GM23248 (cell line): Measurements from ENCODE around the gene ARRDC5. TPM values are rescaled to one million over a fixed set of nuclear protein-coding genes. Genes with fewer than 3 reads are reported as not detected.

Source experiments
- DNase-seq: peaks from one replicate; pipeline ENCODE4 v3.0.0-alpha.2; 2015
- H2AFZ ChIP-seq: fragments of 200-600 bp; sonication (generic); 2 replicates; pipeline ENCODE4 v1.6.1; 2016; ENCODE audit warnings: antibody characterized with exemption
- H3F3A ChIP-seq: fragments of 200-600 bp; sonication (generic); 2 replicates; pipeline ENCODE4 v1.6.1; 2016; ENCODE audit warnings: mild to moderate bottlenecking, antibody characterized with exemption, mixed run types; ENCODE audit not compliant: insufficient read depth
- H3K27ac ChIP-seq: fragments of 200-600 bp; sonication (generic); 2 replicates; pipeline ENCODE4 v1.5.1; 2016; ENCODE audit warnings: mild to moderate bottlenecking
- H3K27me3 ChIP-seq: fragments of 200-600 bp; sonication (generic); replicated peaks from 2 replicates; pipeline ENCODE4 v1.6.1; 2016; ENCODE audit warnings: mild to moderate bottlenecking; ENCODE audit not compliant: insufficient read depth
- H3K36me3 ChIP-seq: fragments of 200-600 bp; sonication (generic); 2 replicates; pipeline ENCODE4 v1.6.1; 2016; ENCODE audit warnings: low read depth, mild to moderate bottlenecking
- H3K4me1 ChIP-seq: fragments of 200-600 bp; sonication (generic); 2 replicates; pipeline ENCODE4 v1.6.1; 2016; ENCODE audit warnings: mild to moderate bottlenecking; ENCODE audit not compliant: insufficient read depth
- H3K4me2 ChIP-seq: fragments of 200-600 bp; sonication (generic); one replicate; pipeline ENCODE4 v1.6.1; 2016; ENCODE audit warnings: mild to moderate bottlenecking; ENCODE audit not compliant: unreplicated experiment
- H3K4me3 ChIP-seq: fragments of 200-600 bp; sonication (generic); 2 replicates; pipeline ENCODE4 v1.5.1; 2016; ENCODE audit warnings: mild to moderate bottlenecking
- H3K79me2 ChIP-seq: fragments of 200-600 bp; sonication (generic); 2 replicates; pipeline ENCODE4 v1.6.1; 2016; ENCODE audit warnings: mild to moderate bottlenecking; ENCODE audit not compliant: insufficient read depth
- H3K9ac ChIP-seq: fragments of 200-600 bp; sonication (generic); 2 replicates; pipeline ENCODE4 v1.6.1; 2016; ENCODE audit warnings: mild to moderate bottlenecking
- H3K9me2 ChIP-seq: fragments of 200-600 bp; sonication (generic); 2 replicates; pipeline ENCODE4 v1.6.1; 2016; ENCODE audit warnings: mixed run types, mild to moderate bottlenecking, moderate library complexity; ENCODE audit not compliant: insufficient read depth
- H3K9me3 ChIP-seq: fragments of 200-600 bp; sonication (generic); one replicate; pipeline ENCODE4 v1.6.1; 2017; ENCODE audit warnings: low read depth
- H4K20me1 ChIP-seq: fragments of 200-600 bp; sonication (generic); 2 replicates; pipeline ENCODE4 v1.6.0; 2016; ENCODE audit not compliant: insufficient read depth
- EZH2 ChIP-seq: fragments of 200-600 bp; sonication (generic); IDR thresholded peaks from 2 replicates; pipeline ENCODE4 v1.6.1; 2018; ENCODE audit warnings: antibody characterized with exemption, mild to moderate bottlenecking; ENCODE audit not compliant: insufficient read depth, poor library complexity, severe bottlenecking
- EZH2phosphoT487 ChIP-seq: fragments of 200-600 bp; sonication (generic); IDR thresholded peaks from 2 replicates; pipeline ENCODE4 v1.6.1; 2018; ENCODE audit warnings: antibody characterized with exemption, moderate library complexity, mild to moderate bottlenecking, low read depth; ENCODE audit not compliant: insufficient read depth
- WGBS, 2 experiments: methylation state at CpG; one replicate each; pipeline ENCODE4 v1.1.6; 2015 to 2017; ENCODE audit warnings: low lambda C conversion rate in 2 of 2, low coverage in 1 of 2; ENCODE audit errors: missing lambda C conversion rate in 2 of 2; 5-methylcytosine and 5-hydroxymethylcytosine counted together
- in situ Hi-C: fragments of 300-500 bp; cut with MboI; formaldehyde crosslinking; loops from 2 replicates; pipeline ENCODE4 v1.15.0; 2020
- polyA plus RNA-seq: library from polyadenylated mRNA; unstranded; fragments of >200 nt; fragmentation: Nextera tagmentation; extraction: Ambion mirVana; gene quantifications from 2 replicates; pipeline ENCODE4 v1.2.1, GENCODE V29; 2016
- total RNA-seq: library from RNA; depleted of rRNA; stranded (reverse); fragments of >200 nt; shearing (Covaris generic); gene quantifications from 2 replicates; pipeline ENCODE4 v1.2.3, GENCODE V29; 2014

Gene ARRDC5
- total and polyA plus RNA-seq, 2 experiments from 2014 or later = not detected

DNA sequence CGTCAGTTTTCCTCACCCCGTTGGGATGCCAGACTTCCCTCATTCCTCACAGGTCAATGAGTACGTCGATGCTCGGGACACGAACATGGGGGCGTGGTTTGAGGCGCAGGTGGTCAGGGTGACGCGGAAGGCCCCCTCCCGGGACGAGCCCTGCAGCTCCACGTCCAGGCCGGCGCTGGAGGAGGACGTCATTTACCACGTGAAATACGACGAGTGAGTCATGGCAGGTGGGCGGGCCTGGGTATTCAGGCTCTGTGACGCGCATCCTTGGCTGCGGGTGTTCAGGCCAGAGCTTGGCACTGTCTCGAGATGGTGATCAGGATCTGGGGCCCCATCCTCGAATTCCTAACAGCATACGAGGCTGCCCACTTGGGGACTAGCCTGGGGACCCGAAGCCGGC, 28.0 kb upstream of the ARRDC5 start:
- WGBS, 2 experiments = 86 to 87% methylated on average over 27 to 28 of the region's 28 CpGs
- H3K79me2 ChIP-seq = peaks cover 76% of the 10 kb centered on the region
- H3K4me1 ChIP-seq = peaks cover 21% of the 10 kb centered on the region
- no peak overlapping the region for H3K27ac ChIP-seq
- H4K20me1 ChIP-seq = no peaks in the 10 kb centered on the region
- DNase-seq = no peak
- H3K36me3 ChIP-seq = 0 out of 2 replicates have a peak, but pooled peaks cover 3% of the 10 kb centered on the region
- H3F3A ChIP-seq = no peaks in the 10 kb centered on the region
- H3K4me2 ChIP-seq = no peak overlapping the region
- in situ Hi-C loops = no loop called here
- H3K9ac ChIP-seq = no peak overlapping the region
- no peaks in the 10 kb centered on the region for H3K9me3 ChIP-seq
- TF ChIP-seq EZH2 = no peak
- no peak for TF ChIP-seq EZH2phosphoT487
- no peaks in the 10 kb centered on the region for H3K9me2 ChIP-seq
- no peaks in the 10 kb centered on the region for H3K27me3 ChIP-seq
- H2AFZ ChIP-seq = no peak overlapping the region
- no peak overlapping the region for H3K4me3 ChIP-seq

DNA sequence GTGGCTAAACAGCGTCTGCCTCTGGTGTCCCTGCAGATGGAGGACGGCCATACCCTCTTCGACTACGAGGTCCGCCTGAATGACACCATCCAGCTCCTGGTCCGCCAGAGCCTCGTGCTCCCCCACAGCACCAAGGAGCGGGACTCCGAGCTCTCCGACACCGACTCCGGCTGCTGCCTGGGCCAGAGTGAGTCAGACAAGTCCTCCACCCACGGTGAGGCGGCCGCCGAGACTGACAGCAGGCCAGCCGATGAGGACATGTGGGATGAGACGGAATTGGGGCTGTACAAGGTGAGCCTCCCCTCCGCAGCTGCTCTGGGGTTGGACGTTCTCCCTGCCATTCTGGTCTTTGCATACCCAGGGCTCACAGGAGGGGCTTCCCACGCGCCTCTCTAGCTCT, 26.5 kb upstream of the ARRDC5 start:
- Histone ChIP-seq H3K4me1 (peaks cover 21% of the 10 kb centered on the region), H4K20me1 (no peaks in the 10 kb centered on the region), H3K27me3 (no peaks in the 10 kb centered on the region), H3K4me3 (no peak overlapping the region), H3F3A (no peaks in the 10 kb centered on the region), H3K36me3 (0 out of 2 replicates have a peak, but pooled peaks cover 3% of the 10 kb centered on the region), H3K9me2 (no peaks in the 10 kb centered on the region), H3K4me2 (no peak overlapping the region), H3K79me2 (peaks cover 79% of the 10 kb centered on the region), H2AFZ (no peak overlapping the region), H3K9ac (0 out of 2 replicates have a peak overlapping the region, but pooled peaks have one; percentile 13), H3K9me3 (no peaks in the 10 kb centered on the region), H3K27ac (peak overlapping the region; percentile 24; the same call in 1 of the 2 replicates)
- 34 to 52% methylated on average over 22 of the region's 22 CpGs for WGBS, 2 experiments
- in situ Hi-C loops = no loop called here
- TF ChIP-seq EZH2phosphoT487 (no peak), EZH2 (no peak)
- DNase-seq = peak; percentile 88

DNA sequence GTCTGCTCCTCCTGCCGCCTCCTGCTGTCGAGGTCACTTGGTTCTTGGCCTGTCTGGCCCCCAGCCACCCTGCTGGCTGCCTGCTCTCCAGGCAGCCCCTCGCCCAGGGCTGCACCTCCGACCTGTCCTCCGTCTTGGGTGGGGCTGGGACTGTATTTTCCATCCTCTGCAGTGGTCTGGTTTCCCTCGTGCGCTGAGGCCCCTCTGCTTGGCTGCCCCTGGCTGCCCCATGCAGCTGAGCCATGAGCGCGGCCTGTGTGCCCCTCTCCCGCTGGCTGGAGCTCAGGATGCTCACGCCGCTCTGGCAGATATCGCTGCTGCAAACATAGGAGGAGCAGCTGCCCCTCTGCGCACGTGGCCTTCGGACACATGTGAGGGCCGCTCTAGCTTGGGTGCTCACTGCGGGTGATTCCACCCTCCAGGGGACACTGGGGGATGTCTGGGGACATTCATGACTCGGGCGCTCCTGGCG, 20.6 kb upstream of the ARRDC5 start:
- Histone ChIP-seq H2AFZ (no peak overlapping the region), H3F3A (no peaks in the 10 kb centered on the region), H3K9ac (no peak overlapping the region), H3K79me2 (peaks cover 100% of the 10 kb centered on the region), H4K20me1 (no peaks in the 10 kb centered on the region), H3K4me1 (peaks cover 11% of the 10 kb centered on the region; the same call in 1 of the 2 replicates), H3K36me3 (no peaks in the 10 kb centered on the region; the same call in 1 of the 2 replicates), H3K9me2 (no peaks in the 10 kb centered on the region), H3K9me3 (no peaks in the 10 kb centered on the region), H3K27me3 (no peaks in the 10 kb centered on the region), H3K4me2 (no peak overlapping the region), H3K4me3 (no peak overlapping the region), H3K27ac (no peak overlapping the region)
- no peak for TF ChIP-seq EZH2phosphoT487
- no peak for TF ChIP-seq EZH2
- 96 to 97% methylated on average over 18 to 21 of the region's 21 CpGs for WGBS, 2 experiments
- DNase-seq = no peak
- in situ Hi-C loops = no loop called here

DNA sequence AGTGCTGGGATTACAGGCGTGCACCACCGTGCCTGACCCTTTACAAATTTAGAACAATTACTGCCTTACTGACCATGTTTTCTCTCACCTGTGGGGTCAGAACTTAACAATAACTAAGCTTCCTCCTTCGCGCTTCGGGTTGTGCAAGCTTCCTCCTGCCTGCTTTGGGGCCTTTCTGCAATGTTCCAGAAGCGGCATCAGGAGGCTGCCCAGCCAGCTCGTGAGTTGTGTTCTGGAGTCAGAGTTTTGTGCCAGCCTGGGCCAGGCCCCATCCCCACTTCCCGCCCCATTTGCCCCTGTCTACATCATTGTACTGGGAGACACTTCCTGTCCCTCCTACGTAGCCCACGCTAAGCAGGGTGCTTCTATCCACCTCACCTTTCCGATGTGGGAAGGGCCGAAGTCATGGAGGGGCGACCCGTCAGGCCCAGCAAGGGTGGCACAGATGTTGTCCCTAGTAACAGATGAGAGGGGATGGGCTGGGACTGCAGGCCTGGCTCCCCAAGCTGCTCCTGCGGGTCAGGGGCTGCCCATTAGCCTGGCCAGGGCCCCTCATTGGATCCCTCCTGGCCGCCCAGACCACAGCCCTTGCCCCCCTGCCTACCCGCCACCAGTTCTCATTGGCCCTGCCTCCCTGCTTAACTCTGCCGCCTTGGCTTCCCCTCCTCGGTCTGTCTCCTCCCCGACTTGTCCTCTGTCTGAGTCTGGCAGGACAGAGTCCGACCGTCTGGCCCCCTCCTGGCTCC, 20.0 kb upstream of the ARRDC5 start:
- Histone ChIP-seq H3K27ac (no peak overlapping the region), H3F3A (no peaks in the 10 kb centered on the region), H3K9me3 (no peaks in the 10 kb centered on the region), H3K4me1 (peaks cover 11% of the 10 kb centered on the region; the same call in 1 of the 2 replicates), H2AFZ (no peak overlapping the region), H3K36me3 (no peaks in the 10 kb centered on the region; the same call in 1 of the 2 replicates), H3K27me3 (no peaks in the 10 kb centered on the region), H3K4me3 (no peak overlapping the region), H3K9me2 (no peaks in the 10 kb centered on the region), H3K79me2 (peaks cover 100% of the 10 kb centered on the region), H3K4me2 (no peak overlapping the region), H3K9ac (no peak overlapping the region), H4K20me1 (no peaks in the 10 kb centered on the region)
- 95 to 96% methylated on average over 18 to 22 of the region's 22 CpGs for WGBS, 2 experiments
- TF ChIP-seq EZH2 (no peak), EZH2phosphoT487 (no peak)
- in situ Hi-C loops = no loop called here
- DNase-seq = no peak
